BJ (cell line): ENCODE measurements around the gene TARBP1. TPM values are rescaled to one million over a fixed set of nuclear protein-coding genes. Genes with fewer than 3 reads are reported as not detected.

Experiments used
- CTCF ChIA-PET: fragments of 350-600 bp; formaldehyde crosslinking; extraction: SDS; loops from one replicate; lab custom pipeline; 2021; ENCODE audit warnings: antibody characterized with exemption, inconsistent platforms; lab: Yijun Ruan, JAX
- POLR2A ChIA-PET: fragments of 300-600 bp; sonication (Branson Sonifier 250); formaldehyde crosslinking; extraction: SDS; loops from one replicate; lab custom pipeline; 2021; ENCODE audit warnings: antibody characterized with exemption; lab: Charles Lee
- DNase-seq: peaks from one replicate; pipeline ENCODE4 v3.0.0-alpha.2; 2011; ENCODE audit warnings: low read depth
- H3K27me3 ChIP-seq: 2 replicates; pipeline ENCODE4 v1.6.0; 2011; ENCODE audit warnings: low read length; ENCODE audit not compliant: control insufficient read depth, insufficient read depth
- H3K36me3 ChIP-seq: 2 replicates; pipeline ENCODE4 v1.5.1; 2011; ENCODE audit warnings: low read length; ENCODE audit not compliant: control insufficient read depth, insufficient read depth
- H3K4me3 ChIP-seq: 2 replicates; pipeline ENCODE4 v1.5.1; 2011; ENCODE audit warnings: low read depth, mild to moderate bottlenecking, control low read depth, low read length
- CTCF ChIP-seq: IDR thresholded peaks from 2 replicates; pipeline ENCODE4 v1.5.1; 2011; ENCODE audit warnings: low read depth, mild to moderate bottlenecking, control low read depth, inconsistent platforms, low read length, moderate library complexity; ENCODE audit not compliant: insufficient read depth
- polyA plus RNA-seq: library from polyadenylated mRNA; depleted of rRNA; stranded (reverse); fragments of >200 nt; gene quantifications from 2 replicates; pipeline ENCODE4 v1.2.3, GENCODE V29; 2011

TARBP1 gene
- polyA plus RNA-seq, 1 experiment: 7.4 TPM

- Histone ChIP-seq H3K36me3 (peaks cover 3% of the 10 kb centered on the region; the same call in 1 of the 2 replicates), H3K27me3 (no peaks in the 10 kb centered on the region), H3K4me3 (no peak overlapping the region)
- TF ChIP-seq CTCF: no peak
- DNase-seq: no peak
- ChIA-PET POLR2A (no interaction called here), CTCF (interaction anchor here (0.6 to 1.1 kb wide), 2 partner anchors 9 to 27 kb away, joined by 4 to 6 read pairs; no protein-coding TSS in a partner anchor)
Measured at GRCh38 chr1:234412830-234413229, 66.1 kb downstream of the TARBP1 start.

DNA sequence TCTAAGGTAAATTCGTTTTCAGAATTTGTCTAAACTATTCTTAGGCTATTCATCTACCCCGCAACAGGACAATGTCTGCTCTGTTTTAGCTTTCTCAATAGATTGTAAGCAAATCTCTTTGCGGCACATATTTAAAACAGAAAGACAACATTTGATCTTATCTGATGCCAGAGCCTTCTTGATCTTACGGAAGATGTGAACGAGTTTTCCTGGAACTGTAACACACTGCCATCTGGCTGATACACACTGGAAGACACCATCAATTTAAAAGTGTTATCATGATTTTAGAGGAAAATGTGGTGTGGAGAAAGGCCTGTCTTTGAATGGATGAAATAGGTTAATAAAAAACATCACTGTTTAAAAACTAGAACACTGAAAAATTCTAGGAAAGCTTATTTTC is 69.7 kb downstream of the TARBP1 start:
- peaks cover 4% of the 10 kb centered on the region for H3K36me3 ChIP-seq
- H3K27me3 ChIP-seq: no peaks in the 10 kb centered on the region
- no peak for DNase-seq
- ChIA-PET CTCF (no interaction called here), POLR2A (no interaction called here)
- no peak for TF ChIP-seq CTCF
- H3K4me3 ChIP-seq: no peak overlapping the region

GRCh38 chr1:234408757-234409156 is 70.2 kb downstream of the TARBP1 start:
- CTCF ChIA-PET: no interaction called here
- no peak for DNase-seq
- Histone ChIP-seq H3K36me3 (peaks cover 4% of the 10 kb centered on the region), H3K4me3 (no peak overlapping the region), H3K27me3 (no peaks in the 10 kb centered on the region)
- TF ChIP-seq CTCF: no peak
- POLR2A ChIA-PET: no interaction called here

DNA sequence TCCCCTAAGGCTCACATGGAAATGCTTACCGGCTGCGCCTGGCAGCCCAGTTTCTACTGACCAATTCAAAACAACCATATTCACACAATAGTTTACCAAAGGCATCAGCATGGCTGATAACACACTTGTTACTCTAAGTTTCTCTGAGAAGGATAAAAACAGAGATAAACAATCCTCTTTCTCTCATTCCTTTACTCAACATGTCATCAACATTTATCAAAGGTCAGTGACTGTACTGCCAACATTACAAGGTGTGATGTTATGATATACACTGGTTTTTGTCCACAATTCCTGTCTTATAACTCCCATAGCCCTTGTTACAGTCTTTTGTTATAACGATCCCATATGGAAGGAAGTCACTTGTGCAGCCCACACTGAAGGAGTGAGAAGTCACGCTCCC is 72.1 kb downstream of the TARBP1 start:
- no peak overlapping the region for H3K4me3 ChIP-seq
- H3K36me3 ChIP-seq: peaks cover 1% of the 10 kb centered on the region
- POLR2A ChIA-PET: no interaction called here
- no peak for DNase-seq
- H3K27me3 ChIP-seq: no peaks in the 10 kb centered on the region
- CTCF ChIA-PET: interaction anchor here (0.5 kb wide), 1 partner anchor 15 kb away, joined by 3 read pairs; no protein-coding TSS in a partner anchor
- TF ChIP-seq CTCF: no peak

- CTCF ChIA-PET: no interaction called here
- H3K27me3 ChIP-seq: no peaks in the 10 kb centered on the region
- peaks cover 1% of the 10 kb centered on the region for H3K36me3 ChIP-seq
- TF ChIP-seq CTCF: no peak
- H3K4me3 ChIP-seq: no peak overlapping the region
- POLR2A ChIA-PET: no interaction called here
- DNase-seq: no peak
Measured at GRCh38 chr1:234405676-234406075, 73.3 kb downstream of the TARBP1 start.
